Effector memory CD4-positive, alpha-beta T cell (primary cell): Measurements from ENCODE around the gene ARHGAP6.

Source experiments
- DNase-seq, 3 donors: peaks; one replicate each; pipeline ENCODE4 v3.0.0-alpha.2; 2020
- H3K27ac ChIP-seq: 2 replicates; pipeline ENCODE4 v1.7.0; 2013; ENCODE audit warnings: mild to moderate bottlenecking, low read length, moderate library complexity; ENCODE audit not compliant: insufficient read depth, poor library complexity, severe bottlenecking
- H3K27me3 ChIP-seq: replicated peaks from 2 replicates; pipeline ENCODE4 v1.7.0; 2013; ENCODE audit warnings: mild to moderate bottlenecking, low read length; ENCODE audit not compliant: insufficient read depth, control insufficient read depth, poor library complexity, severe bottlenecking
- H3K36me3 ChIP-seq: 2 replicates; pipeline ENCODE4 v1.7.0; 2013; ENCODE audit warnings: mild to moderate bottlenecking, low read length, moderate library complexity; ENCODE audit not compliant: control insufficient read depth, insufficient read depth
- H3K4me1 ChIP-seq: 2 replicates; pipeline ENCODE4 v1.7.0; 2013; ENCODE audit warnings: low read length, mild to moderate bottlenecking; ENCODE audit not compliant: control insufficient read depth, insufficient read depth, poor library complexity, severe bottlenecking
- H3K4me3 ChIP-seq: 2 replicates; pipeline ENCODE4 v1.7.0; 2013; ENCODE audit warnings: low read length, low read depth, mild to moderate bottlenecking; ENCODE audit not compliant: insufficient read depth, poor library complexity, severe bottlenecking
- H3K9me3 ChIP-seq: 2 replicates; pipeline ENCODE4 v1.7.0; 2013; ENCODE audit warnings: mild to moderate bottlenecking, low read length, moderate library complexity; ENCODE audit not compliant: control insufficient read depth

The ARHGAP6 gene

DNA sequence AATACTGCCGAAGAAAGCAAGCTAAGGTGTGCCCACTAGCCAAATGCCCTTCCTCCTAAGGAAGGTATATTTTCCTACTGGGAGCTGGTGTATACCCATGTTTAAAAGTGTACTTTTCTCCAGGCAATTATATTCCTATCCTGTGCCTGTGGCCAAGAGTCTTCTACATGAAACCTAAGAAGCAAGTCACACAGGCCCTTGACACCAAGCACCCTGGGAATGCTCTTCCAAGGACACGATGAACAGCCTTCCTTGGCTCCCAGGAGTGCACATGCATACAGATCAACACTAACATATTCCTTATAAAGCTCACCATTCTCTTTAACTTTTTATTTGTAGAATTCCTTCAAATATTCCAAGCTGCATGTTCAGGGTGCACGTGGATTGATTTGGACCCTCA is 17.3 kb upstream of the ARHGAP6 start:
- no peak overlapping the region for H3K27ac ChIP-seq
- H3K9me3 ChIP-seq, result no peaks in the 10 kb centered on the region
- H3K4me3 ChIP-seq, result no peak overlapping the region
- no peak for DNase-seq
- H3K4me1 ChIP-seq, result no peaks in the 10 kb centered on the region
- no peaks in the 10 kb centered on the region for H3K27me3 ChIP-seq
- no peaks in the 10 kb centered on the region for H3K36me3 ChIP-seq

DNA sequence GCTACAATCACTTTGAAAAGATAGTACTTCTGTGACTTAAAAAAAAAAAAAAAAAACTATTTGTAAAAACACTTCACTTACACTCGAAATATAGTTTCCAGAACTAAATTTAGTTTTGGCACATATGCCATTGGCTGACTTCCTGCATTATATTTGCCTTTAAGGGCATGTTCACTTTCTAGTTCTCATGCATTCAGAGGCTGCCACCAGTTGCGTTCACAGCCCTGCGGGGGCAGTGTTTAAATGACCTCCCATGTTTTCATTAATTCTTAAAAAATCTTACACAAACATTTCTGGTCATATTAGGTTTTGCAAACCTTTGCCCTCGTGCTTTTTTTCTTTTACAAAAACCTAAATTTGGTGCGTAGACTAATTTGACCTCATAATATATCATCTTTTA is 12.4 kb upstream of the ARHGAP6 start:
- H3K4me3 ChIP-seq, result no peak overlapping the region
- no peak for DNase-seq
- no peaks in the 10 kb centered on the region for H3K27me3 ChIP-seq
- H3K4me1 ChIP-seq, result no peaks in the 10 kb centered on the region
- H3K27ac ChIP-seq, result no peak overlapping the region
- H3K36me3 ChIP-seq, result no peaks in the 10 kb centered on the region
- no peaks in the 10 kb centered on the region for H3K9me3 ChIP-seq

- H3K4me1 ChIP-seq, result no peaks in the 10 kb centered on the region
- no peaks in the 10 kb centered on the region for H3K36me3 ChIP-seq
- no peaks in the 10 kb centered on the region for H3K27me3 ChIP-seq
- H3K27ac ChIP-seq, result no peak overlapping the region
- no peak for DNase-seq
- no peaks in the 10 kb centered on the region for H3K9me3 ChIP-seq
- H3K4me3 ChIP-seq, result no peak overlapping the region
Observed at GRCh38 chrX:11672213-11672612, 6.5 kb upstream of the ARHGAP6 start.

DNA sequence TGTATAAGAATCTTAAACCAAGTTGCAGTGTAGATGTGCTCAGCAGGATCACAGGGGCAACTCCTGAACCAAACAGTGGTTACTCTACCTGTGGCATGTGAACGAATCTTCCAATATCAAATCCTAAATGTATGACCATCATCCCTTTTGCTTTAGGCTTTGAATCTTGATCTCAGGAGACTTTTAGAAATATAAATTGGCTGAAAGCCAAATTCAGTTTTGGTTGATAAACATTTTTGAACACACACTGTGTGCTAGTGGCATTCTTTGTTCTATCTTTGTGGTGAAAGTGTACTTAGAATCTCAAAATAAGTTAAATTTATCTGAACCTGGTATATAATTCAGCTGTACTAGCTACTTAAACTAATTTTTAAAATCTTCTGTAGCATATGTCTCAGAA is 4.6 kb upstream of the ARHGAP6 start:
- no peak for DNase-seq
- H3K9me3 ChIP-seq, result no peaks in the 10 kb centered on the region
- H3K4me1 ChIP-seq, result no peaks in the 10 kb centered on the region
- H3K27ac ChIP-seq, result no peak overlapping the region
- H3K27me3 ChIP-seq, result no peaks in the 10 kb centered on the region
- no peak overlapping the region for H3K4me3 ChIP-seq
- H3K36me3 ChIP-seq, result no peaks in the 10 kb centered on the region

DNA sequence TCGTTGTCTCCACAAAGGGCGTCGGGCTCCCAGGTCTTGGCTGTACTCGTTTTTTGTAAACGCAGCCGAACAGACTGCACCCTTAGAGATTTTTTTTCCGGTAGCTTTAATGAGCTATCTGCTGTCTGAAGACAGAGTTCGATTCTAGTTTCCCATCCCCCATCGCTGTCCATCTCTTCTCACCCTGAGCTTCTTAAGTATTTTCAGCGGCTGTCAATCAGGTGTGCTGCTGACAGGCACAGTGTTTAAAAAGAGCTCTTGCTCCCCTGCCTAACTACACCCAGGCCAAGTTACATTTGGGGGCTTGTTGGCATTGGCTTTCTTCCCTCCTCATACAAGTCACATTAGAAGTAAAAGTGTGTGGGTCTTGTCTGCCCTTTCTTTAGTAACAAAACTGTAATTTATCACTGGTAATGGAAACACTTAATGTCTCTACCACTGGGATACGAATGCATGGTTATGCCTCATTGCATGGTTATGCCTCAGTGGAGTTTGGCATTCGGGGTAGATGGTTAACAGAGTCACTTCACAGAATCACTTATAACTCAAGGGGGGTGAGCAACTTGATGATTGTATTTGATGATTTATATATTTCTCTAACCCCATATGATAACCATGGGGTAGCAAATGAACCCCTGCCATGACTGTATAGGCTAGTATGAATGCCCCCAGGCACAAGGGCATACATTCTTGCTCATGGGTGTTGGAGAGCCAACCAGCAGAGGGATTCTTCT is 1.4 kb upstream of the ARHGAP6 start:
- H3K36me3 ChIP-seq, result no peaks in the 10 kb centered on the region
- no peak for DNase-seq
- H3K27me3 ChIP-seq, result no peaks in the 10 kb centered on the region
- H3K4me3 ChIP-seq, result no peak overlapping the region
- no peak overlapping the region for H3K27ac ChIP-seq
- no peaks in the 10 kb centered on the region for H3K9me3 ChIP-seq
- no peaks in the 10 kb centered on the region for H3K4me1 ChIP-seq

DNA sequence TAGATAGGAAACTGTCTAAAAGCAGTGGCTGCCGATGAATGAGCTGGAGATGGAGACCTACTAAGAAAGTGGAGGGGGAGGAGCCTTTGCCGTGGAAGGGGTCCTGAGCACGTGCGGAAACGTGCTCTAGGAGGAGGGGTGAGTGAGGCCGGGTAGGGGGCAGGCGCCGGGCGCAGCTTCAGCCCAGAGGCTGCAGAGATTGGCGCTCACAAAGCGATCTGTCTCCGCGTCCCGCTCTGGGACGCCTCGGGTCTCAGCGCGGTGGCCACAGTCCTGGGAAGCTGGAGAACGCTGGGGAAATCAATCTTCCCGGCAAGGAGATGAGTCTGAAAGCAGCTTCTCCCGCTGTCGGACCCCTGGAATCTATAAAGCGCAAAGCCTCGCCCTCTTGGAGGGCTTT is 444 bp upstream of the ARHGAP6 start:
- no peaks in the 10 kb centered on the region for H3K9me3 ChIP-seq
- DNase-seq, result no peak
- H3K36me3 ChIP-seq, result no peaks in the 10 kb centered on the region
- H3K4me1 ChIP-seq, result no peaks in the 10 kb centered on the region
- no peaks in the 10 kb centered on the region for H3K27me3 ChIP-seq
- no peak overlapping the region for H3K27ac ChIP-seq
- no peak overlapping the region for H3K4me3 ChIP-seq

GRCh38 chrX:11664211-11665167 is 1.2 kb downstream of the ARHGAP6 start:
- Histone ChIP-seq H3K36me3 (no peaks in the 10 kb centered on the region), H3K27ac (no peak overlapping the region), H3K4me1 (no peaks in the 10 kb centered on the region), H3K9me3 (no peaks in the 10 kb centered on the region), H3K27me3 (no peaks in the 10 kb centered on the region), H3K4me3 (no peak overlapping the region)
- DNase-seq, result no peak

GRCh38 chrX:11663875-11664210 is 1.9 kb downstream of the ARHGAP6 start:
- H3K4me3 ChIP-seq, result no peak overlapping the region
- no peaks in the 10 kb centered on the region for H3K36me3 ChIP-seq
- H3K27me3 ChIP-seq, result no peaks in the 10 kb centered on the region
- H3K27ac ChIP-seq, result no peak overlapping the region
- H3K4me1 ChIP-seq, result no peaks in the 10 kb centered on the region
- no peak for DNase-seq
- no peaks in the 10 kb centered on the region for H3K9me3 ChIP-seq

- no peaks in the 10 kb centered on the region for H3K36me3 ChIP-seq
- H3K27ac ChIP-seq, result no peak overlapping the region
- H3K27me3 ChIP-seq, result no peaks in the 10 kb centered on the region
- DNase-seq, result no peak
- no peaks in the 10 kb centered on the region for H3K4me1 ChIP-seq
- no peak overlapping the region for H3K4me3 ChIP-seq
- no peaks in the 10 kb centered on the region for H3K9me3 ChIP-seq
Observed at GRCh38 chrX:11655282-11656015, 10.3 kb downstream of the ARHGAP6 start.
